Small intestine (tissue), 7 donors: Measurements from ENCODE around the gene USP43. TPM values are rescaled to one million over a fixed set of nuclear protein-coding genes. Genes with fewer than 3 reads are reported as not detected.
A peak's percentile ranks its signal among the peaks of the same experiment; 100 is the strongest.

Experiments used
- DNase-seq, 2 donors: peaks; one replicate each; pipeline versions ENCODE4 v3.0.0 to v3.0.0-alpha.2; 2013
- FAIRE-seq: peaks from 2 replicates; lab custom pipeline; 2012; peaks lifted over from hg19 to GRCh38; lab: Jason Lieb, UNC
- H3K27ac ChIP-seq, 3 donors: one replicate each; pipeline ENCODE4 v1.5.1; 2013; ENCODE audit warnings: low read length in 2 of 3, mild to moderate bottlenecking in 2 of 3, control low read depth in 1 of 3, inconsistent platforms in 1 of 3, low read depth in 1 of 3, moderate library complexity in 1 of 3
- H3K27me3 ChIP-seq, 3 donors: one replicate each; pipeline ENCODE4 v1.6.1; 2013; ENCODE audit warnings: low read length in 3 of 3, inconsistent platforms in 1 of 3; ENCODE audit not compliant: control insufficient read depth in 3 of 3, insufficient read depth in 3 of 3
- H3K36me3 ChIP-seq, 3 donors: one replicate each; pipeline ENCODE4 v1.6.1; 2013; ENCODE audit warnings: low read length in 3 of 3, inconsistent platforms in 1 of 3, low read depth in 1 of 3, mild to moderate bottlenecking in 1 of 3, moderate library complexity in 1 of 3; ENCODE audit not compliant: control insufficient read depth in 3 of 3, insufficient read depth in 2 of 3
- H3K4me1 ChIP-seq, 3 donors: one replicate each; pipeline ENCODE4 v1.6.1; 2013; ENCODE audit warnings: low read length in 2 of 3, inconsistent platforms in 1 of 3, low read depth in 1 of 3, mild to moderate bottlenecking in 1 of 3, moderate library complexity in 1 of 3; ENCODE audit not compliant: control insufficient read depth in 3 of 3, insufficient read depth in 2 of 3
- H3K4me3 ChIP-seq, 3 donors: one replicate each; pipeline ENCODE4 v1.5.1; 2013; ENCODE audit warnings: low read length in 3 of 3, control low read depth in 1 of 3, inconsistent platforms in 1 of 3, low read depth in 1 of 3, mild to moderate bottlenecking in 1 of 3, moderate library complexity in 1 of 3
- H3K9me3 ChIP-seq, 2 donors: one replicate each; pipeline ENCODE4 v1.6.1; 2013; ENCODE audit warnings: low read depth in 1 of 2, low read length in 1 of 2; ENCODE audit not compliant: control insufficient read depth in 2 of 2, insufficient read depth in 1 of 2
- WGBS, 3 donors: extraction: QIAGEN DNeasy Blood & Tissue Kit; methylation state at CpG; one replicate each; pipeline ENCODE4 v1.1.7; 2013; 5-methylcytosine and 5-hydroxymethylcytosine counted together
- polyA plus RNA-seq, 4 donors: library from polyadenylated mRNA; stranded (reverse) in 3 of 4; unstranded in 1 of 4; fragments of 200-250 nt in 3 of 4; fragments of 120-200 nt in 1 of 4; gene quantifications; one replicate each; pipeline versions ENCODE4 v1.2.1 to v1.2.3, GENCODE V29; 2013
- donor health status: healthy with polysubstance abuse.
- donor health status: control.
- donor health status: control.
- donor health status: Bipolar disorder and iron deficiency.
- donor health status: healthy.

USP43 gene
- polyA plus RNA-seq, 4 donors, result 4.5 to 16.1 (median 8.3) TPM

DNA sequence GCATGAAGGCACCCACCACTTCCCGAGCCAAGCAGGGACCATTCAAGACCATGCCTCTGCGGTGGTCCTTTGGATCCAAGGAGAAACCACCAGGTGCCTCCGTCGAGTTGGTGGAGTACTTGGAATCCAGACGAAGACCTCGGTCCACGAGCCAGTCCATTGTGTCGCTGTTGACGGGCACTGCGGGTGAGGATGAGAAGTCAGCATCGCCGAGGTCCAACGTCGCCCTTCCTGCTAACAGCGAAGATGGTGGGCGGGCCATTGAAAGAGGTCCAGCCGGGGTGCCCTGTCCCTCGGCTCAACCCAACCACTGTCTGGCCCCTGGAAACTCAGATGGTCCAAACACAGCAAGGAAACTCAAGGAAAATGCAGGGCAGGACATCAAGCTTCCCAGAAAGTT, 82.7 kb downstream of the USP43 start:
- no peak for DNase-seq
- H3K27ac ChIP-seq, result no peak overlapping the region
- peaks cover 0 to 3% of the 10 kb centered on the region in 2 donors for H3K9me3 ChIP-seq
- no peak overlapping the region for H3K4me3 ChIP-seq
- H3K27me3 ChIP-seq, result no peaks in the 10 kb centered on the region
- no peaks in the 10 kb centered on the region for H3K4me1 ChIP-seq
- no peak for FAIRE-seq
- 93 to 95% (median 93%) methylated on average over 18 of the region's 18 CpGs for WGBS, 3 donors
- H3K36me3 ChIP-seq, result peaks cover 0 to 18% (median 0%) of the 10 kb centered on the region in 3 donors

GRCh38 chr17:9728564-9728963, 83.2 kb downstream of the USP43 start:
- Histone ChIP-seq H3K4me1 (no peaks in the 10 kb centered on the region), H3K4me3 (no peak overlapping the region), H3K9me3 (peaks cover 0 to 3% of the 10 kb centered on the region in 2 donors), H3K27me3 (no peaks in the 10 kb centered on the region), H3K27ac (no peak overlapping the region), H3K36me3 (peaks cover 0 to 18% (median 0%) of the 10 kb centered on the region in 3 donors)
- DNase-seq (no peak), FAIRE-seq (no peak)
- WGBS, 3 donors, result 78 to 95% (median 82%) methylated on average over 12 of the region's 12 CpGs

GRCh38 chr17:9729034-9729650, 83.8 kb downstream of the USP43 start:
- Histone ChIP-seq H3K4me3 (no peak overlapping the region), H3K9me3 (peaks cover 0 to 3% of the 10 kb centered on the region in 2 donors), H3K36me3 (peaks cover 0 to 18% (median 0%) of the 10 kb centered on the region in 3 donors), H3K27me3 (no peaks in the 10 kb centered on the region), H3K27ac (no peak overlapping the region), H3K4me1 (no peaks in the 10 kb centered on the region)
- 6 to 14% (median 13%) methylated on average over 2 of the region's 2 CpGs for WGBS, 3 donors
- DNase-seq, result peak; percentile 45 to 49
- peak; percentile 15 for FAIRE-seq

- no peaks in the 10 kb centered on the region for H3K27me3 ChIP-seq
- no peaks in the 10 kb centered on the region for H3K4me1 ChIP-seq
- no peak for DNase-seq
- peaks cover 0 to 3% of the 10 kb centered on the region in 2 donors for H3K9me3 ChIP-seq
- 79 to 91% (median 81%) methylated on average over 11 of the region's 11 CpGs for WGBS, 3 donors
- H3K36me3 ChIP-seq, result peaks cover 0 to 18% (median 0%) of the 10 kb centered on the region in 3 donors
- H3K27ac ChIP-seq, result no peak overlapping the region
- FAIRE-seq, result no peak
- no peak overlapping the region for H3K4me3 ChIP-seq
Measured at GRCh38 chr17:9729735-9730420, 84.6 kb downstream of the USP43 start.

- DNase-seq (no peak), FAIRE-seq (no peak)
- H3K27ac ChIP-seq, result no peak overlapping the region
- H3K36me3 ChIP-seq, result no peaks in the 10 kb centered on the region
- 50 to 81% (median 75%) methylated on average over 9 of the region's 9 CpGs for WGBS, 3 donors
- no peaks in the 10 kb centered on the region for H3K9me3 ChIP-seq
- no peaks in the 10 kb centered on the region for H3K4me1 ChIP-seq
- peaks cover 0 to 6% (median 0%) of the 10 kb centered on the region in 3 donors for H3K27me3 ChIP-seq
- H3K4me3 ChIP-seq, result no peak overlapping the region
Measured at GRCh38 chr17:9750524-9750923, 105.2 kb downstream of the USP43 start.

- Histone ChIP-seq H3K36me3 (no peaks in the 10 kb centered on the region), H3K4me3 (no peak overlapping the region), H3K27me3 (peaks cover 0 to under 1% (median 0%) of the 10 kb centered on the region in 3 donors), H3K9me3 (no peaks in the 10 kb centered on the region), H3K27ac (no peak overlapping the region), H3K4me1 (no peaks in the 10 kb centered on the region)
- WGBS, 3 donors, result 56 to 70% (median 59%) methylated on average over 3 of the region's 3 CpGs
- FAIRE-seq, result no peak
- no peak for DNase-seq
Measured at GRCh38 chr17:9755083-9755482, 109.8 kb downstream of the USP43 start.

- DNase-seq (no peak), FAIRE-seq (no peak)
- Histone ChIP-seq H3K9me3 (no peaks in the 10 kb centered on the region), H3K27ac (no peak overlapping the region), H3K4me1 (no peaks in the 10 kb centered on the region), H3K27me3 (peaks cover 0 to 2% (median 0%) of the 10 kb centered on the region in 3 donors), H3K4me3 (no peak overlapping the region), H3K36me3 (no peaks in the 10 kb centered on the region)
- WGBS, 3 donors, result 63 to 81% (median 67%) methylated on average over 1 of the region's 1 CpG
Measured at GRCh38 chr17:9760266-9760665, 114.9 kb downstream of the USP43 start.

DNA sequence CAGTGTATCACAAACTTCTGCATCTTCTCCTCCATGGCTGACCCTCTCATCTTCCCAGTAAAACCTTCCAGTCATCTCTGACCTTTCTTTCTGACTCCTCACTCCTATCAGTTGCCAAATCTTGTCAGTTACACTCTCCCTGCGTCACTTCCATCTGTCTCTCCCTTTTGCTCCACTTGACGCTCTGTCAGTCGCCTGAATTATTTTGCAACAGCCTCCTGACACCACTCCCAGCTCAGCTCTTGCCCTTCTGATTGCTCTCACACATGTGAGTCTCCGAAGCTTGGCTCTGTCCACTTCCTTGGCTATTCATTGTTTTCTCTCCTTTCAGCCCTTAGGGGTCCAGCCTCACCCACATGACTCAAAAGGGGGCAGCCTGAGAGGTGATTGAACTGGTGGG, 118.3 kb downstream of the USP43 start:
- no peak for FAIRE-seq
- Histone ChIP-seq H3K27me3 (peaks cover 0 to 2% (median 0%) of the 10 kb centered on the region in 3 donors), H3K36me3 (no peaks in the 10 kb centered on the region), H3K27ac (no peak overlapping the region), H3K9me3 (no peaks in the 10 kb centered on the region), H3K4me1 (no peaks in the 10 kb centered on the region), H3K4me3 (no peak overlapping the region)
- no peak for DNase-seq
- 45 to 53% (median 52%) methylated on average over 4 of the region's 4 CpGs for WGBS, 3 donors
